OCI-LY1 (cell line): ENCODE results near the gene INTS6.

ENCODE experiments used
- CTCF ChIP-seq: fragments of 200-600 bp; sonication (generic), shearing (Covaris generic); IDR thresholded peaks from 2 replicates; pipeline ENCODE4 v1.5.1; 2017; ENCODE audit warnings: mild to moderate bottlenecking, antibody characterized with exemption, low read length, moderate library complexity, mixed read lengths
- EZH2 ChIP-seq: fragments of 200-600 bp; sonication (generic), shearing (Covaris generic); IDR thresholded peaks from 2 replicates; pipeline ENCODE4 v1.8.0; 2017; ENCODE audit warnings: borderline replicate concordance, mixed run types, mild to moderate bottlenecking, antibody characterized with exemption, low read length, moderate library complexity, mixed read lengths

- TF ChIP-seq CTCF (no peak), EZH2 (no peak)
Observed at GRCh38 chr13:51323824-51324511, 128.9 kb downstream of the INTS6 start.
